ENCODE data around the gene FOXD1. TPM values are rescaled to one million over a fixed set of nuclear protein-coding genes. Genes with fewer than 3 reads are reported as not detected.
A peak's percentile ranks its signal among the peaks of the same experiment; 100 is the strongest.

FOXD1 gene
- total RNA-seq = 1 to 10 TPM in 2 of 4 donors, under 1 TPM in 1, not detected in 1; 0.48 to 3.5 (median 1.5) TPM

DNA sequence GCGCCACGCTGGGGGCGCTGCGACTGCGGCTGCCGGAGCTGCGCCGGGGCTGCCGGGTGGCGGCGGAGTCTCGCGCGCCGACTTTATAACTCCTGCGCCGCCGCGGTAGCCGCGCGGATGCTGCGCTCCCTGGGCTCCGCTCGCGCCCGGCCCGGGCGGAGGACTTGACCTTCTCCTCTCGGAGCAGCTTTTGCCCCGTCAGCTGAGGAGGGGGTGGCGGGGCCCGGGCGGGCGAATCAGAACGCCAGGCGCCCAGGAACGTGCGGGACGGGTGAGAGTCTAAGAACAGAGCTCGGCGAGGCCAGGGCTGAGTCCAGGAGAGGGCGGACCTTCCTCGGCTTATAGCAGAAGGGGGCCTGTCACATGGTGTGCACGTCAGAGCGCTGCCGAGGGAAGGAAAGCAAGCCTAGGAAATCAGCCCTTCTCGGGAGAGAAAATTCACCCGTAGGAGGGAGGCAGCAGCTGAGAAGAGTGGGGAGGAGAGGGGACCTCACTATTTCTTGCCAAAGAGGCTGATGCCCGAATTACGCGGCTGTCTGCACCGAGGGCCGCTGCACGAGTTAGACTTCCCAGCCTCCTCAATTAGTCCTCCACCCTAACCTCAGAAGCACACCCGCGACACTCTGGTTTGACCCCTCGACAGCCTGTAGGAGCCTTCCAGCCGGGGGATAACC, at the start of gene FOXD1:
Gene FOXD1 (minus strand): TSS at position 315 of the 674 bp plus-strand sequence. CDS start 415 bp downstream, outside the sequence.
- intact Hi-C loops (cut with DNase I) = loop anchor here (10.0 kb wide), 1 partner anchor 144 kb away; no protein-coding TSS in a partner anchor

DNA sequence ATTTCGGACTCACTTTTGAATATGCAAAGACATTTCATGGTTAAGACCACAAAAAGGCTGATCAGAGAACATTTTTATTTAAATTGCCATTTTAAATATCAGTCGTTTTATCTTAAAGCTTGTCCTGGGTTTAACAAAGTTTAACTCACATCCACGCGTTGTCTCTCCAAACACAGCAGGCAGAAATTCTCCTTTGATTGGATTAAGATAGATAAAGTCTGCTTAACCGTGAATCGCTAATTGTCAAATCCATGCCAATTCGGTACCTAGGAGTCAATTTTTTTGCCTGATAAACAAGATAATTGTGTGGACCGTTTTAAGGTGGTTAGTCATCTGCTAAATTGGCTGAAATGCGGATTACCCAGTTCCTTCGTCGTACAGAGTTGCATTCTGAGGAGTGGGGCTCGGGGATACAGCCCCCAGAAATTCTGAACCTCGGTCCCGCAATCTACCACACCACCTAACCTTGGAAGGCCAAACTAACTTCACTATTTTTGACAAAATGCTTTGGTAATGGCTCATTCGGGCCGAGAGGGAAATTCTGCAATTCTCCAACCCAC, 49.0 kb upstream of the FOXD1 start:
- peak overlapping the region; percentile 96 to 100 (median 99) for H3K27ac ChIP-seq

More for the DNA sequence above, at the start of gene FOXD1:
- peak within 1 kb of the TSS; percentile 72 to 89 (median 79) for H3K27ac ChIP-seq
- no peaks in the 10 kb centered on the region for H3K9me3 ChIP-seq
- H3K27me3 ChIP-seq = peaks cover 25 to 99% (median 55%) of the 10 kb centered on the region in 4 donors
- peaks cover 18 to 55% (median 23%) of the 10 kb centered on the region in 3 donors for H3K4me1 ChIP-seq
- TF ChIP-seq POLR2A (IDR thresholded peaks at IDR 0.05) = peak in 2 of 4 donors; percentile 74 to 83
- TF ChIP-seq, protein P1, sequence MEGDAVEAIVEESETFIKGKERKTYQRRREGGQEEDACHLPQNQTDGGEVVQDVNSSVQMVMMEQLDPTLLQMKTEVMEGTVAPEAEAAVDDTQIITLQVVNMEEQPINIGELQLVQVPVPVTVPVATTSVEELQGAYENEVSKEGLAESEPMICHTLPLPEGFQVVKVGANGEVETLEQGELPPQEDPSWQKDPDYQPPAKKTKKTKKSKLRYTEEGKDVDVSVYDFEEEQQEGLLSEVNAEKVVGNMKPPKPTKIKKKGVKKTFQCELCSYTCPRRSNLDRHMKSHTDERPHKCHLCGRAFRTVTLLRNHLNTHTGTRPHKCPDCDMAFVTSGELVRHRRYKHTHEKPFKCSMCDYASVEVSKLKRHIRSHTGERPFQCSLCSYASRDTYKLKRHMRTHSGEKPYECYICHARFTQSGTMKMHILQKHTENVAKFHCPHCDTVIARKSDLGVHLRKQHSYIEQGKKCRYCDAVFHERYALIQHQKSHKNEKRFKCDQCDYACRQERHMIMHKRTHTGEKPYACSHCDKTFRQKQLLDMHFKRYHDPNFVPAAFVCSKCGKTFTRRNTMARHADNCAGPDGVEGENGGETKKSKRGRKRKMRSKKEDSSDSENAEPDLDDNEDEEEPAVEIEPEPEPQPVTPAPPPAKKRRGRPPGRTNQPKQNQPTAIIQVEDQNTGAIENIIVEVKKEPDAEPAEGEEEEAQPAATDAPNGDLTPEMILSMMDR (IDR thresholded peaks at IDR 0.05) = peak in 1 of 6 experiments; percentile 6
- H3K4me3 ChIP-seq = peak within 1 kb of the TSS; percentile 39 to 77 (median 52)
- 0% methylated on average over 10 to 19 of the region's 59 CpGs for WGBS, 2 donors
- peak; percentile 10 for DNase-seq
- H3K36me3 ChIP-seq = no peaks in the 10 kb centered on the region

GRCh38 chr5:73496984-73497457, 48.4 kb upstream of the FOXD1 start:
- Histone ChIP-seq H3K4me1 (peaks cover 3 to 46% (median 11%) of the 10 kb centered on the region in 3 donors), H3K36me3 (peaks cover 0 to 12% (median 0%) of the 10 kb centered on the region in 3 donors), H3K27ac (peak overlapping the region in 3 of 4 donors; percentile 96 to 99 (median 99)), H3K27me3 (no peaks in the 10 kb centered on the region), H3K9me3 (no peaks in the 10 kb centered on the region), H3K4me3 (no peak overlapping the region)
- intact Hi-C loops (cut with DNase I) = no loop called here
- TF ChIP-seq POLR2A (IDR thresholded peaks at IDR 0.05) = no peak
- TF ChIP-seq, protein P1 (IDR thresholded peaks at IDR 0.05) = peak in 4 of 6 experiments; percentile 7 to 49 (median 28)
- 44 to 60% methylated on average over 1 of the region's 1 CpG for WGBS, 2 donors
- DNase-seq = no peak

More for the DNA sequence above, 49.0 kb upstream of the FOXD1 start:
- no peak for DNase-seq
- Histone ChIP-seq H3K9me3 (no peaks in the 10 kb centered on the region), H3K4me3 (peak overlapping the region; percentile 85 to 97 (median 93)), H3K27me3 (no peaks in the 10 kb centered on the region), H3K4me1 (peaks cover 3 to 50% (median 11%) of the 10 kb centered on the region in 3 donors), H3K36me3 (peaks cover 0 to 18% (median under 1%) of the 10 kb centered on the region in 3 donors)
- TF ChIP-seq, protein P1 (IDR thresholded peaks at IDR 0.05) = no peak
- TF ChIP-seq POLR2A (IDR thresholded peaks at IDR 0.05) = no peak
- intact Hi-C loops (cut with DNase I) = no loop called here
- WGBS, 2 donors = 35 to 44% methylated on average over 14 to 16 of the region's 16 CpGs

GRCh38 chr5:73495772-73496335, 47.3 kb upstream of the FOXD1 start:
- no peak overlapping the region for H3K27ac ChIP-seq
- no peak overlapping the region for H3K4me3 ChIP-seq
- no peak for DNase-seq
- H3K9me3 ChIP-seq = no peaks in the 10 kb centered on the region
- peaks cover 0 to under 1% (median 0%) of the 10 kb centered on the region in 3 donors for H3K36me3 ChIP-seq
- peaks cover 3 to 34% (median 8%) of the 10 kb centered on the region in 3 donors for H3K4me1 ChIP-seq
- no peaks in the 10 kb centered on the region for H3K27me3 ChIP-seq
- intact Hi-C loops (cut with DNase I) = no loop called here
- TF ChIP-seq, protein P1 (IDR thresholded peaks at IDR 0.05) = no peak
- TF ChIP-seq POLR2A (IDR thresholded peaks at IDR 0.05) = no peak
- 91 to 97% methylated on average over 4 of the region's 4 CpGs for WGBS, 2 donors
